ENCODE results near the gene POMGNT2.

Gene POMGNT2

DNA sequence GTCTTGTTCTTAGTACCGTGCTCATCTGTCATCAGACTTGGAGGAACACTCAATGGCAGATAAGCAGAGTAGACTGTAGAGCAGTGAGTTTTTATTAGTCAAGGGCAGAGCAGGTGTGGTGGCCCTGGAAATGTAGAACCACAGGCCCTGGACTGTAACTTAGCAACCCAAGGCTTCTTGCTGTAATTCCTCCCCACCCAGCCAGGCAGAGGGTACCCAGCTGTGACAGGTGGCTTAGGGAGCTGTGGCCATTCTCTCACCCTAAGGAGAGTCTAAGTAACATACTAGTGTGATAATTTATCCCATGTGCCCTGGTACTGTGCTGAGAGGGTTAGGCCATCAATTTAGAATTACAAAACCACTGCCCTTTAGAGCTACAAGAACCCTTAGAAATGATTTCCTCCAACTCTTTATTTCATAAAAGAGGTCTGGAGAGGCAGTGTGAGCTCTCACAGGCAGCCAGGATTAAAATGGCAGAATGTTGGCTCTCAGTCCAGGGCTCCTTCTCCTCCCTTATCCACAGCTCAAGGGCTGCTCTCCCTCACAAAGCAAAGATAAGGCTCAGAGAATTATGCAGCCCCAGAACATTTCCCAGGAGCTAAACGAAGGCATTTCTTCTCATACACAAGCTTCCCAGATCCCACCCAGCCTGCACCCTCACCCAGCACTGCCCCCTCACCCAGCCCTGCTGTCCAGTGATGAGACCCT lies 3.0 kb downstream of the POMGNT2 start:
- DNase-seq (ENCODE audit: low read depth): no peak

DNA sequence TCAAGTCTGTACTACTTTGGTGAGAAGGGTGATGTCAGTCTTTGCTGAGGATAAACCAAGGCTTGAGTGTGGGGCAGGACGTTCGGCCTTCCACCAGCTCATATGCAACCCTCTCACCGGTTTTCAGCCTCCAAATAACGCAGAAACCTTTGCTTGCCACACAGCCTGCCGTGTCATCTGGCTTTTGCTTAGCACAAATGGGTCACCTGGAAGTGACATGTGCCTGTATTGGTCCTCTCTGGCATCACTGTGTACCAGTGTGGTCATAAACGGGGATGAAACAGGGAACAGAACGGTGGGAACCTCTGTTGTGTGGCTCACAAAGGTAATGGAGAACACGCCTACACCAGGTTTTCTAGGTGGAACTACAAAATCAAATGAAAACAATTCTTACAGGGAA lies 7.1 kb downstream of the POMGNT2 start:
- no peak for DNase-seq (ENCODE audit: low read depth)

DNA sequence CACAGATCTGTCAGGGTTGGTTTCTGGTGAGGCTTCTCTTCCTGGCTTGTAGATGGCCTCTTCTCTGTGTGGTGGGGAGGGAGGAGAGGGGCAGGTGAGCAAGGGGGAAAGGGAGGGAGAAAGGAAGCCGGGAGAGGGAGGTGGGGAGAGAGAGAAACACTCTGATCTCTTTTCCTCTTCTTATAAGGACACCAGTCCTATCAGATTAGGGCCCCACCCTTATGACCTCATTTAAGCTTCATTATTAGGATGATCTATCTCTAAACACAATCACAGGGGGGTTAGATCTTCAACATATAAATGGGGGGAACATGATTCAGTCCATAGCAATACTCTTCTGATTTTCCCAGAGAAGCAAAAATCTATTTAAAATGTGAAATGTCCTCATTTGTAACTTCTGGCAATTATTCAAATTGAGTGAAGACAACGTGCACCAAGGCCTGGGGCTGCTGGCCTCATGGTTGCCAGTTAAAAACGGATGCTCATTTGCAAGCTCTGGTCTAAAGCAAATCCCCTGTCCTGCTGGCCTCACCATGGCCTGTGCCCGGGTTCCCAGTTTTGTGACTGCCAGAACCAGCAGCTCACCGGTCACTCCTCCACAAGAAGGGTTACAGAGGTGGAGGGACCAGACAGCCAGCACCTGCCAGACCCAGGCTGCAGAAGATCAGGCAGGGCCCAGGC lies 8.3 kb downstream of the POMGNT2 start:
- no peak for DNase-seq (ENCODE audit: low read depth)

DNA sequence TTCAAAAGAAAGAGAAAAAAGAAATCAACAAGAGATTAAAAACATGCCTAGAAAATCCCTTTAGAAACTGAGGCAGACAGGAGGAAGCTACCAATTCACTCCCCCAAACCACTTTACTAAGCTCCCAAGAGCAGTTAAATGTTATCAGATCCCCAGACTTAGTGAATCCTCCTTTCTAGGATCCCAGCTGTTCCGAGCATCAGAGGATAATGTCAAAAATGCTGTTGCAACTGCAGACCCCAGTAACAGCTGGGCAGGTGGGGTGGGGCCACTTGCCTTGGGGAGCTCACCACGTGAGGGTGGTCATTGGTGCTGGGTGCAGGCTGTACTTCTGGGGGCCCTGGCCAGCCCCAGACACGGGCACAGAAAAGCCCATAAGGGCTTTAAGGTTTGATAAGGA lies 9.1 kb downstream of the POMGNT2 start:
- DNase-seq (ENCODE audit: low read depth): no peak

DNA sequence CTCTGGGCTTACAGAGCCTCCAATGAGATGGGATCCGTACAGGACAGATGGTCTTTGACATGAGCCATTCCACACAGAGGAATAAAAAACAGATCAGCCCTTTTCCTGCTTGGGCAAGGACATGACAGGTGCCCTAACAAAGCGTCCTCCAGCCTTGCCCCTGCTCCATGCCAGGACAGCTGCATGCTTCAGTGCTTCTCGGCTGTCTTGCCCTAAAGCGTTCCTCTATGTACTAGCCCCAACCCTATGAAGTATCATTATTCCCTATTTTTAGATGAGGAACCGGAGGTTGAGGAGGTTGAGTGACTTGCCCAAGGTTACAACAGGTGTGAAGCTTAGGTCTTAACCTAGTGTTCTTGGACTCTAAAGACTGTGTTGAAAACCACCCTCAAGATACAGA lies 10.5 kb downstream of the POMGNT2 start:
- no peak for DNase-seq (ENCODE audit: low read depth)

DNA sequence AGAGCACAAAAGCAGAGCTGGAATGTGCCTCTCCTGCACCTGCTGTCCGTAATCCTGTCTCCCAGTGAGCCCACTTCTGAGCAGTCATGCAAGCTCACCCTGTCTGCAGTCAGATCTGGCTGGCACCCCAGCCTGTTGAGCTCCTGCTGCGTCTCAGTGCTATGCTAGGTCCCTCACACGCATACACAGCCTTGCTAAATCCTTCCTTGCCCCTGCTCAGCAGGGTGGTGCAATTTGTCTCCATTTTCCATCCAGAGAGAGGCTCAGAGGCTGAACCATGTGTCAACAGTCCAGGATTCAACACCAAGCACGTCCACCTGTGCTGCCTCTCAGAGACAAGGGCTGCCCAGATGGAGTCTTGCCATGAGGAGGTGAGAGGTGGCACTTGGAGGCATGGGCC lies 11.0 kb downstream of the POMGNT2 start:
- no peak for DNase-seq (ENCODE audit: low read depth)

GRCh38 chr3:43094381-43094780 lies 11.5 kb downstream of the POMGNT2 start:
- no peak for DNase-seq (ENCODE audit: low read depth)

- DNase-seq (ENCODE audit: low read depth): no peak
Observed at GRCh38 chr3:43093974-43094373, 11.9 kb downstream of the POMGNT2 start.

GRCh38 chr3:43093006-43093405 lies 12.9 kb downstream of the POMGNT2 start:
- no peak for DNase-seq (ENCODE audit: low read depth)

- DNase-seq (ENCODE audit: low read depth): no peak
Observed at GRCh38 chr3:43091481-43091880, 14.4 kb downstream of the POMGNT2 start.

- no peak for DNase-seq (ENCODE audit: low read depth)
Observed at GRCh38 chr3:43090238-43090637, 15.6 kb downstream of the POMGNT2 start.

- no peak for DNase-seq (ENCODE audit: low read depth)
Observed at GRCh38 chr3:43089081-43089480, 16.8 kb downstream of the POMGNT2 start.

DNA sequence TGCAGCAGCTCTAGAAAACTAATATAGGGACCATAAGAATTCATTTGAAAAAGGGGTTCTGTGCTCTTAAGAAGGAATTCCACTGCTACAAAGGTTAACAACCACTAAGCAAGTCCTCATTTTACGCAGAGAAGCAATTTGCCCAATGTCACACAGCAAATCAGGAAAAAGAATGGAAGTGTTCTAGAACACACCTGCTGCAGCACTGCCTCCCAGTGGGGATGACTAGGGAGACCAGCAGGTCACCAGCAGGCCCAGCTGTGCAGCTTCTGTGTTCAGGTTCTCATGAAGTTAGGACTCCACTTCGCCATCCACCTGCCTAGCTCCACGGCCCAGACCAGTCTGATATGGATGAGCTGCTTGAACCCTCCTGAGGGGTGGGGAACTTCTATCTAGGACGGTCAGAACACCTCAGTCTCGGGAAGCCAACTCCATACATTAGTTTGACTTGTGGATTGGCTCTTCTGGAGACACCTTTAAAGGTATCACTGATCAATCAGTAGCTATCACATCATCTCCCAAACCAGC lies 18.6 kb downstream of the POMGNT2 start:
- DNase-seq (ENCODE audit: low read depth): no peak

- DNase-seq (ENCODE audit: low read depth): no peak
Observed at GRCh38 chr3:43086460-43087165, 19.3 kb downstream of the POMGNT2 start.

DNA sequence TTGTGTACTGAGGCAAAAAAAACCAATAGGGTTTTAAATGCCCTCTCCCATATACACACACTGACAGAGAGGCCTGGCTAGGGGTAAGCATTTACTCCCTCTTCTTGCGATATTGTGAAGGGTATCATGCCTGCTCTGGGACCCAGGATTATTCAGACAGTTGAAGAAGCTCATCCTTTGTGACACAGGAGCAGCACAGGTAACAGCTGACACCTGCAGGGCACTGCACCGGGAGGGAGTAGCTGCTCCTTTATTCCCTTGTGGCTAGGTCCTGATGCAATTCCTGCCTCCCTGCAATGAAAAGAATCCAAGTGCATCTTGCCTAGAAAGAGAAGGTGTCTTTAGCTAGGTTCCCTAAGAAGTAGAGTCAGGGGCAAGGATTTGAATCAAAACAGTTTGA lies 23.4 kb downstream of the POMGNT2 start:
- DNase-seq (ENCODE audit: low read depth): no peak

DNA sequence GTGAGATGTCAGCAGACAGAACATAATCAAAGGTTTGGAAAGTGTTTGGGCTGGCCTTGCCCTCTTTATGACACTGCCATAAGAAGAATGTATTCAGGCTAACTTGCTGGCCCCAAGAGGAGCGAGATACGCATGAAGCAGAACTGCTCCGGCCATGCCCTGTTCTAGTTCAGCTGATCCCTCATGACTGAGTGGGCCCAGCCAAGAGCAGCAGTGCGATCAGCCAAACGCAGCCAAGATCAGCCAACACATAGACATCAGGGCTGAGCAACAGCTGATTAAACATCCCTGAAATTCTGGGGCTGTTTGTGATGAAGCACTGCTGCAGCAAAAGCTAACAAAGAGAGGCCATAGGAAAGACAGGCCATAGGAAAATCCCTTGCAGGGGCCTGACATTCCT lies 24.1 kb downstream of the POMGNT2 start:
- DNase-seq (ENCODE audit: low read depth): no peak

GRCh38 chr3:43080726-43081568 lies 24.9 kb downstream of the POMGNT2 start:
- DNase-seq (ENCODE audit: low read depth): no peak

DNA sequence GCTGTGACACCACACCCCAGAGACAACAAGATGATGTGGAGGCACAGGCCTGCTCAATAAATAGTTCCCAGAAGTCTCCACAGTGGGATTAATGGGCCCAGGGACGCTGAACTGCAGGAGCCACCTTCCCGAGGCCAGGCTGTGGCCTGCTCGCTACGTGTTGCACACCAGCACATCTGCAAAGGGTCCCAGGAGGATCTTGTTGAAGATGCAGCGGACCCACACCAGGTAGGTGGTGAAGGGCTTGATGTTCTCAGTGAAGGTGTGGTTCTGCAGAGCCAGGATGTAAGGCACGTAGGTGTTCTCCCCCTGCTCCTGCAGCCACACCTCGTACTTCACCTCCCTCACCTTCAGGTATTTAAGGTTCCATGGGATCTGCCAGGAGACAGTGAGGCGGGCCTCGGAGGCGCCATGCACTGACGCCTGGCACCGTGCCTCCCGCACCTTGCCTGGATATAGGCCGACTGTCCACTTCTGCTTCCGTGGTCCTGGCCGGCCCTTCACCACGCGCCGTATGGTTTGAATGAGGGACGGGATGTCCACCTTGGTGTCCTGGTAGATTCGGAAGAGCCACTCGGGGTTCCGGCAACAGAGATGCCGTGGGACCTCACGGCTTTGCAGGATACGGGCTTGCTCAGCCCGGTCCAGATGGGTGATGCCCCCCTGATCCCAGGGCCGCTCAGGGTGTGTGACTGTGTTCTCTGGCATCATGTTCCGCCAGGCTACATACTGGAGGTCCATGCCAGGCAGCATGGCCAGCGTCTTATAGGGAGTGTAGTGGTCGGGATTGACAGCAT lies 26.1 kb downstream of the POMGNT2 start:
- DNase-seq (ENCODE audit: low read depth): no peak

- DNase-seq (ENCODE audit: low read depth): no peak
Observed at GRCh38 chr3:43077707-43078106, 28.2 kb downstream of the POMGNT2 start.

DNA sequence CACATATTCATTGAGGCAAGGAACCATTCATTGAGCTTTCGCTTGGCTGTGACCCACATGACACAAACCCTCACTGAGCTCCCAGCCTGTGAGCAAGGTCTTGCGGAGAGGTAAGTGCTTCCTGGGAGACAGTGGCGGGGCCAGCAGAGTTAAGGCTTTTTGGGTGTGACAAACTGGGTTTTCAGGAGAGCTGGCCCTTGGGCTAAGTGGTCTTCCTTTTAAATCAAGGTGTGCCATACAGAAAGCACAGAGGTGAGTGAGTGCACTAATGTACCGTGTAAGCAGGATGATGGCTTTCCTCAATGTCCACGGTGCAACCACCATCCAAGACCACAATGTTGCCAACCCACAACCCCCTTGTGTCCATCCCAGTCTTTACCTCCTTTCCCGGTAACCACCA lies 28.6 kb downstream of the POMGNT2 start:
- no peak for DNase-seq (ENCODE audit: low read depth)

DNA sequence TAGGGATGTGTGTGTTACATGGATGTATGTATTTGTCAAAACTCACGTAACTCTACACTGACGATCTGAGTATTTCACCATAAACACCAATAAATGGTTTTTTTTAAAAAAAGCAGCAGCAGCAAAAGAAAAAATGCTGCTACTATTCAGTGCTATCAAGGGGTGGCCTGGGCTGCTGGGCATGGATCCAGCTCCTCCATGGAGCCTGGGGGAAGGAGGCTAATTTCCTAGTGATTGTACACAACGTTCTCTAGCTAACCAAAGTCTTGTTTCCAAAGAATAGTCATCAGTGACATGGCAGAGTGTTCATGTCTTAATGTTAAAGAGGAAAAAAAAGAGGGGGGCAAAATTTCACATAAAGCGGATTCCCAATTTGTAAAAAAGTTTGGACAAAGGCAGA lies 29.0 kb downstream of the POMGNT2 start:
- no peak for DNase-seq (ENCODE audit: low read depth)
